ENCODE measurements around the gene POLD3. TPM values are rescaled to one million over a fixed set of nuclear protein-coding genes. Genes with fewer than 3 reads are reported as not detected.

Gene POLD3
- total RNA-seq, 1 donor from 2014 or later, result 10.3 TPM

- DNase-seq (ENCODE audit: low spot score in 2 of 2), result peak in 1 of 2 donors; percentile 27
- intact Hi-C loops (cut with DNase I), result no loop called here
- Histone ChIP-seq H3K4me3 (no peak overlapping the region), H3K36me3 (no peaks in the 10 kb centered on the region), H3K9me3 (no peaks in the 10 kb centered on the region), H3K27me3 (no peaks in the 10 kb centered on the region), H3K4me1 (peaks cover 2 to 15% of the 10 kb centered on the region in 2 donors), H3K27ac (no peak overlapping the region)
- no peak for TF ChIP-seq CTCF (IDR thresholded peaks at IDR 0.05)
Measured at GRCh38 chr11:74679513-74679865, 87.1 kb downstream of the POLD3 start.

- Histone ChIP-seq H3K4me1 (peaks cover 2 to 15% of the 10 kb centered on the region in 2 donors), H3K27me3 (no peaks in the 10 kb centered on the region), H3K4me3 (no peak overlapping the region), H3K27ac (no peak overlapping the region), H3K36me3 (no peaks in the 10 kb centered on the region), H3K9me3 (no peaks in the 10 kb centered on the region)
- TF ChIP-seq CTCF (IDR thresholded peaks at IDR 0.05), result no peak
- intact Hi-C loops (cut with DNase I), result no loop called here
- peak in 1 of 2 donors; percentile 51 for DNase-seq (ENCODE audit: low spot score in 2 of 2)
Measured at GRCh38 chr11:74680035-74680671, 87.8 kb downstream of the POLD3 start.

- Histone ChIP-seq H3K27ac (no peak overlapping the region), H3K4me3 (no peak overlapping the region), H3K4me1 (peaks cover 2 to 15% of the 10 kb centered on the region in 2 donors), H3K27me3 (no peaks in the 10 kb centered on the region), H3K36me3 (no peaks in the 10 kb centered on the region), H3K9me3 (no peaks in the 10 kb centered on the region)
- TF ChIP-seq CTCF (IDR thresholded peaks at IDR 0.05), result no peak
- intact Hi-C loops (cut with DNase I), result no loop called here
- DNase-seq (ENCODE audit: low spot score in 2 of 2), result peak in 1 of 2 donors; percentile 62
Measured at GRCh38 chr11:74680703-74681531, 88.5 kb downstream of the POLD3 start.

- TF ChIP-seq CTCF (IDR thresholded peaks at IDR 0.05), result no peak
- DNase-seq (ENCODE audit: low spot score in 2 of 2), result peak in 1 of 2 donors; percentile 63
- intact Hi-C loops (cut with DNase I), result no loop called here
- Histone ChIP-seq H3K4me1 (peaks cover 2 to 15% of the 10 kb centered on the region in 2 donors), H3K4me3 (no peak overlapping the region), H3K27me3 (no peaks in the 10 kb centered on the region), H3K27ac (no peak overlapping the region), H3K36me3 (no peaks in the 10 kb centered on the region), H3K9me3 (no peaks in the 10 kb centered on the region)
Measured at GRCh38 chr11:74681686-74682651, 89.6 kb downstream of the POLD3 start.

- H3K36me3 ChIP-seq, result no peaks in the 10 kb centered on the region
- no peak for TF ChIP-seq CTCF (IDR thresholded peaks at IDR 0.05)
- H3K27me3 ChIP-seq, result no peaks in the 10 kb centered on the region
- H3K9me3 ChIP-seq, result no peaks in the 10 kb centered on the region
- intact Hi-C loops (cut with DNase I), result no loop called here
- no peak overlapping the region for H3K27ac ChIP-seq
- H3K4me3 ChIP-seq, result peak overlapping the region; percentile 64 to 68
- peak in 1 of 2 donors; percentile 55 for DNase-seq (ENCODE audit: low spot score in 2 of 2)
- peaks cover 2 to 15% of the 10 kb centered on the region in 2 donors for H3K4me1 ChIP-seq
Measured at GRCh38 chr11:74682731-74683278, 90.4 kb downstream of the POLD3 start.
